DMS79 treated with DMSO at 0.1 percent for 48 hours (cell line): ENCODE data around the gene TENM4.
A peak's percentile ranks its signal among the peaks of the same experiment; 100 is the strongest.

Experiments used
- DNase-seq: peaks from one replicate; lab custom pipeline; 2025; lab: John Stamatoyannopoulos, UW

The TENM4 gene

DNA sequence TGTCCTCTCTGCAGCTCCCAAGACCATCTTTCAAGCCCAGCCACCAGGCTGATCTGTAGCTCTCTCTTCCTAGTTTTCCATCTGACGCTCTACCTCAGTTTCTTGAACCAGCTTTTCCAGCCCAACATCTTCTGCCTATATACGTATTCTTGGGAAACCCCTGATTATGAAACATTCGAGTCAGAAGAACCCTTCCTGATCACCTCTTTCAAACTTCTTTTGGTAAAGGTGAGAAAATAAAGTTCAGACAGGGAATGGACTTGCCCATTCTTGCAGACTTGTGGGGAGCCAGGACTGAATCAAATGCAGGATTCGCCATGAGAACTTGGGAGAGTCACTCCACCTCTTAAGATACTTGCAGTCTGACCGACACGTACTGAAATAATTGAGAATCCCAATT lies 696.6 kb downstream of the TENM4 start:
- no peak for DNase-seq

DNA sequence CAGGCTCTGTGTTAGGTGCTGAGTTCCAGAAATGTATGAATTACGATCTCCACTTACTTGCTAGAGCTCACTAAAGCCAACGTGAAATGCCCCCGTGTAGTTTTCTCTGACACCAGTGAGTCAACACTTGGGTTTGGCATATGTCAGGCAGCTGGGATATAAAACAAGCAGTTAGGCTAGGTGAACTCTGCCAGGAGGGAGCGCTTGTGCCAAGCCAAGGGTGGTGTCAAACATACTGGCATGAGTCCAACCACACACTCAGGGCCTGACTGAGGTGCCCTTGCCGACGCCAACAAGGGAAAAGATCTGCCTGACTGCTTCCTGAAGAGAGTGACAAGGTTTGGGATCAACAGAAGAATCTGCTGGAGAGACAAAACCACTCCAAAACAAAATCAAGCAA lies 698.4 kb downstream of the TENM4 start:
- peak; percentile 100 for DNase-seq

DNA sequence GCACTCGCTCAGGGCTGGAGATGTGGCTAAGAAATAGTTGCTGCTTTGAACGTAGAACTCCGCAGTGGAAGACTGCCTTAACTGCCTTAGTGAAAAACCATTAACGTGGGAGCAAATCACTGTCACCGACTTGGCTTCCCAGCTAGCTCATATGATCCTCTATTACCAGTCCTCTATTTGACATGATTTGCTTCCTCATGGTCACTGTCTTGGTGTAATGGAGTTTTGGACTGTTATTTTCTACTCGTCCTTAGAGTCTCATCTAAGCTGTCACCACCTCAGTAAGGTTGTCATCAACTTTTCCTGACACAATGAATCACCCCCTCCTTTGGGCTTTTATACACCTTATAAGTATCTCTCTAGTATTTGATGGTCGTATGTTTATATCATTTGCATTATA lies 699.1 kb downstream of the TENM4 start:
- DNase-seq = no peak

DNA sequence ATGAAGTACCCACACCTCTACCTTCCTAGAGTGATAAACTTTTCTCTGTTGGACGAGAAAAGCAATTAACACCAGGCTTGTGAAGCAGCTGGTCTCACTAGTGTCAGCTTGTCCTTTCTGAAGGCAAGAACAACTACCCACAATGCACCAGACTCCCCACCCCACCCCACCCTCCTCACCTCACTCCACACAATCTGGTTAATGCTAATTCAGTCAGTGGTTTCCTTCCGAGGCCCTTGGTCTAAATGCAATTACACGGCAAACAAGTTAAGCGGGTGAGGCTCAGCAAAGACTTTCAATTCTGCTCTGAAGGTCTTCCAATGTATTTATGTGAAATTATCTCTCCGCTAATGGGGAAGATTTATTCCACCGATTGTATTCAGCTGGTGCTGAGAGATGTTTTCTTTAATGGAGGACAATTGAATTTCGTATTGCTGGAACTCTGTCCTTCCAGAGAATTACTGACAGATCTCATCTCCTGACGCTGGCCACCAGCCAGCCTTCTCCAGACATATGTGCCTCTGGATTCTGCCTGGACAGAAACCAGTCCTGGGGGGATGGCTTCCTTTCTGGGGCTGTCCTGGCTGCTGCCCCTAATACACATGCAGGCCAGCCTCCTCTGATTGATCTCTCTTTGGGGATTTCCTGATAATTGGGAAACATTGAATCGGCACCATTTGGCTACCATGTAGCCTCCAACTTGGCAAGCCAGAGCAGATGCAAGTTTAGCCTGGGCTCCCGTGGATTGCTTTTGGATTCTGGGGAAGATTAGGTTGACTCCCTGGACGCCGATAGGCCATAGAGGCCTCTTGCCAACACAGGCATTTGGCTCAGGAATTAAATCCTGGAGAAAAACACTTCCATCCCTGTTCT lies 700.4 kb downstream of the TENM4 start:
- no peak for DNase-seq

DNA sequence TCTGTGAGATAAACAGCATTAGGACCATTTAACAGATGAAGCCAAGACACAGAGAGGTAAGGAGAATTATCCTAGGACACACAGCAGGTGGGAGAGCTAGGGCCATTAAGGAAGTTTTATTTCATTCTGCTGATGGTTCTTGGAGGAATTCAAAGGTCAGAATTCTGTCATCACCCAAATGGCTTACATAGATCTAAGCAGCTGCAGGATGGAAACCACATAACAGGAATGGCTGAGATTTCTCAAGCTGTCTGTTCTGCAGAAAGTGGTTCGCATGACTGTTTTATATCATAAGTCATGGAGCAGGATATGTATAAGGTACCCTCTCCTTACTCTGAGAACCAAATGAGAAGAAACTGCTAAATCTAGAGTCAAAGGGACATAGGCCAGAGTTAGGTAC lies 702.9 kb downstream of the TENM4 start:
- no peak for DNase-seq

DNA sequence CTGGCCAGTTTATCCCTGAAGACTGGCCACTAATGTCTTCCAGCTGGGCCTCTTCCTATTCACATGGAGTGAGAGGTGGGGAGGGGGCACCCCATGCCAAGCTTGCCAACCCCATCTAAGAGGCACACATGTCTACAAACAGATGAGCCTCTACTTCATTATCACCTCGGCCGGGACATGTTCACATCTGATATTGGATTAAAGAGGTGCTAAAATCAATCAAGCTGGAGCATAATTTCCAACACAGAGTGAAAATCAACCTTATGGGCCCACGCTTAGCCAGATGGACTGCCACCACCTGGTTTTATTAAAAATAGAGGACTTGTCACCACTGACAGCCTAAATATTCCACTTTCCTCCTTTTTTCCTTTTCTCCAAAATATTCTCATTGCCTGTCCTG lies 703.5 kb downstream of the TENM4 start:
- DNase-seq = no peak

DNA sequence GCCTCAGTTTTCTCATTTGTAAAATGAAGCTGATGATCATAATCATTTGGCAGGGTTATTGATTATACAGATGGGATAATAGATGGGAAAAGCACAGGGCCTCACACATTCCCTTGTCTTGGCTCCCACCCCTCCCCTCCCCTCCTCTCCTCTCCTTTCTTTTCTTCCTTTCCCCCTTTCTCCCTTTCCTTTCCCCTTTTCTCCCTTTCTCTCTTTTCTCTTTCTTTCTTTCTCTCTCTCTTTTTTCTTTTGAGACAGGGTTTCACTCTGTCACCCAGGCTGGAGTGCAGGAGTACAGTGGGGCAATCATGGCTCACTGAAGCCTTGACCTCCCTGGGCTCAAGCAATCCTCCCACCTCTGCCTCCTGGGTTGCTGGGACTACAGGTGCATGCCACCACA lies 705.1 kb downstream of the TENM4 start:
- no peak for DNase-seq

DNA sequence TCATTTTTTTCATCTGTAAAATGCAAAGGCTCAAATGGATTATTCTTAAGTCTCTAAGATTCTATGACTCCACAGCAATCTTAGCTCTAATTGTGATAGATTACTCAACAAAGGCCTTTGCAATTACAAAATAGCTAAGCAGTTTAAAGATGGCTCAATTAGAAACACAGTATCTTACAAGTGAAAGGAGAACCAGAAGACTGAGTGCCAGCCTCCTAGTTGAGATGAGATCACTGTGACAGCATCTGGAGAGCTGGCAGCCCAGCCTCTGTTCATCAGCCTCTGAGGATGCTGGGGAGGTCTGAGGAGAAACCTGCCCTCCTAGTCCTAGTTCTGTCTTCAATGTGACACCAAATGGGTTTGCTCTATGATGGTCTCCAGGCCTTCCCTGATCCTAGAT lies 707.8 kb downstream of the TENM4 start:
- no peak for DNase-seq

DNA sequence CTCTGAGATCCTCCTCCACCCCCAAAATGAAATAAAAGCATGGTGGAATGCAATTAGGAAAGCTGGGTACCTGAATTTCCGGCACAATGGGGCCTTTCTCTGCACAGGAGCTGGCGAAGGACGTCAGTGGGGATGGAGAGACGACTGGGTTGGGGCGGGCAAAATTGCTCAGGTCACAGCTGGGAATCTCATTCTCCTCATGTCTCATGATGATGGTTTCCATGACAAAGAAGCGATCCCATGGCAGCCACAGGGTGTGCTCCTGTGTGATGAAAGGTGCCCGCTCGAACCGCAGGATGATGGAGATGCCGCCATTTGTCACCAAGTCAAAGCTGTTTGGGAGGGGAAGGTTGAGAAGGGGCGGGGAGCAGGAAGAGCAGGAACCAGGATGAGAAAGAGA lies 708.6 kb downstream of the TENM4 start:
- DNase-seq = no peak

DNA sequence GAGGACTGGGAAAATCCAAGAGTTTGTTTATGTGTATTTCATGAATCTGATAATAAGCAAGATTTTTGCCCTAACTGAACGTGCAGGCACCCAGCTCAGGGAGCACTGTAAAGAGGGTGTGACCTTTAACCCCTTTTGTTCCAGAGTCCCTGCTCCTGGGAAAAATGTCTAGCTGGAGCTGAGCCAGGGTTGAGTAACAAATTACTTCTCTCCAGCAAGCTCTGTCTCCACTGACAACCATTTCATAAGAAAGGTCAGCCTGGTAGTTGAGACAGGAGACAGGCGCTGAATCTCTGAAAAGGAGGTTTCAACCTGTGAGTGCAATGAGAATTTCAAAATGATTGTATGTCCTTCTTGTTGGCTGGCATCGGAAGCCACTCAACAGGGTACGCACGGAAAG lies 709.8 kb downstream of the TENM4 start:
- DNase-seq = no peak

DNA sequence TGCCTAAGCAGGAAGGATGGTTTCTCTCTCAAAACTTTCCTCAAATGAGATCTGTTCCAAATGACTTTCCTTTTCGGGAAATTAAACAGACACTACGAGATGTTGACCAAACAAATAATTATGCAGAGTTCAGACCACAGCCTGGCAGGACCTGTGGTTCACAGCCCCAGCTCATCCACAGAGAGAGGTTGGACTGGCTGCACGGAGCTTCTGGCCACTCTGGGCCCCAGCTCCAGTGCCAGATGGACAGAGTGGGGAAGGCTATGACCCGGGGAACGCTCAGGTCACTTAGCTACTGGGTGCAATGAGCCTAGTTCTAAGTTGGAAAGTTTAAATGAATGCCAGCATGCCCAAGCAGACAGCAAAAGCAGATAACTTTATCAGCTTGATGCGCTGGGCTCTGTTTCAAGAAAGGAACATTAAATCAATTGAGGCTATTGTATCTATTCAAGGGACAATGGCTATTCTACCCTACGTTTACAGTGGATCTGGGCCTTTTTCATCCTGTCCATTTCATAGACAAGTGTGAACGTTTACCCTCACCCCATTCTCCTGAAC lies 710.5 kb downstream of the TENM4 start:
- DNase-seq = no peak

DNA sequence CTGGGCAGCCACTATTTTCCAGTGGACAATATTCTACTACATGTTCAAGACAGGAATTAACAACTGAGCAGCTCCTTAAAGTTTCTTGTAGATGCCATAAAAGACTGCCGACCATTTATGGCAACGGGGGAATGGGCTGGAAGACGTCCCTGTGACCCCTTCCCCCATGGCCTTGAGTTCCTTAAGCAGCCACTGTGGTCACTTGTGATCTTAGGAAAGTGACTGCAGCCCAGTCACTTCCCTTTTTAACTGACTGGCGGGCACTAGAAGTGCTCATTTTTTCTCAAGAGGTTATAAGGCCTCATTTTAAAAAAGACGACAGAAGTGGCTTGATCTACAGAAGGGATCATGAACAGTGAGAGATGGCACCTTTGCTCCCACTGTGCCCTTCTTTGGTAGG lies 713.0 kb downstream of the TENM4 start:
- no peak for DNase-seq

DNA sequence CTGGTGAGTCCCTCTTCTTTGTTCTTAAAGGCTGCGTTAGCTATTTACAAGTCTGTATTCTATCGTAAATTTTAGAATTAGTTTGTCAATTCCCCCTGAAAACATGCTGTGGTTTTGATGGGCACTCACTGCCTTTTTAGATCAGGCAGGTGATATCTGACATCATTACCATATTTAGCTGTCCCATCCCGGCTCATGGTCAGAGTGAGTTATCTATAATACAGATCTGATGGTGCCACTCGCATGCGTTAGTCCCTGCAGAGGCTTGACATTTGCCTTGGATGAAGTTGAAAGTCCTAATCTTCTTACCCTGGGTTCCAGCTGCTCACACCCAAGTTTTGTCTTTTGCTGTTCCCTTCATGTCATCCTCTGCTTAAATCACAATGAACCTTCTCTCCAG lies 715.6 kb downstream of the TENM4 start:
- DNase-seq = no peak

DNA sequence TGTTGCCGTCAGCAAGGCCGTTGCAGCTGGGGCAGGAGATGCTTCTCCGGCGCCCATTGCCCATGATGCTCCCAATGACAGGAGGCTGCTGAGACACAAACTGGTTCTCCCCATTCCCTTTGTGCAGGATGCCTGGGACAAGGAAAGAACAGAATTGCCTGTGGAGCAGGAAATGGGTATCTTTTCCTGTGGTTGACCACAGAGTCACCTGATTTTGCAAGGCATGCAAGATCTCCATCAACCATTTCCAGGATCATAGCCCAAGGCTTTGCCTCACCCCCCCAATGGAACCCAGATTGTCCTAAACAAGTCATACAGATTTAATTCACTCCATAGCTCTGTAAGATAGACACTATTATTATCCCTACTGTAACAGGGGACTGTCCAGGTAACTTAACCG lies 718.0 kb downstream of the TENM4 start:
- DNase-seq = no peak

DNA sequence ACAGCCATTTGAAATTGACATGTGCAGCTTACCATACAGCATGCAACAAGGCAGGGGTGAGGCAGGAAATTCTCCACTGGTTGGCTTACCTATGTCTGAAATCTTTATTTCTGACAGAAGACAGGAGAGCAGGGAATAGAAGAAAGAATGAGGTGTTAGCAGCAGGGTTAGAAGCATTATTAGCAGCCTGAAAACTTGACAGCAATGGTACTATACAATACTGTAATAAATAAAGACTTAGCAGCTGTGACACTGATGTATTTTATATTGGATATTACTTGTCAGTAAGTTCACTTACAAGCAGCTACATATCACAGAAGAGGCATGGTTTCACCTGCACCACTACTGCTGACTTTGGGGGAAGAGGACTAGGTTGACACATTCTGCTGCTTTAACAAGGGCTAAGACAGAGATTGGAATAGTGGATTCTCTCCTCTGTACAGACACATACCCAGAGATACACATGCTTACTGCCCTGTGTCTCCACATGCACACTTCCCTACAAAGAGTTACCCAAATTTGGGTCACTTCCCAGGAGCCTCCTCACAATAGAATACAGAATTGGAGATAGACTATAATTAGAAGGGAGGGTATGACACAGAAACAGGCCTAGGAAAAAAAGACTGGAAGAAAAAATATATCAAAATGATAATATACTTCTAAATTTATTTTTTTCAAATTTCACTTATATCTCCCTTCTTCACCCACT lies 720.4 kb downstream of the TENM4 start:
- no peak for DNase-seq

DNA sequence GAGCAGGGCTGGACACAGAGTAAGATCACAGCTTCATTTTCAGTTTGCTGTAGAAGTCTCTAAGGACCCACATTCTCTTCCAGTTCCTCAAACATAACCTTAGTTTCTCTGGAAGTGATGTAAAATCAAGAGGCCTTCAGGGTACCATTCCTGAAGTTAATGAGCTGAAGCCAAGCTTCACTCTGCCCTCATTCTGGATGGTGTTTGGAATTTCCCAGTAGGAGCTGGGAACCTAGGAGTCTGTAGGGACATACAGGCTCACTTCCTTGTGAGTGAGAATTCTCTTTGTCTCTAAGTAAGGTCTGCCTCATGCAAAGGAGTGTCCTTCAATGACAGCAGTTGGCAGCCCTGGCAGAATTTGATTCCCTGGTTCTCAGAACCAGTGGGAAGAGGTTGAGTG lies 723.8 kb downstream of the TENM4 start:
- no peak for DNase-seq

DNA sequence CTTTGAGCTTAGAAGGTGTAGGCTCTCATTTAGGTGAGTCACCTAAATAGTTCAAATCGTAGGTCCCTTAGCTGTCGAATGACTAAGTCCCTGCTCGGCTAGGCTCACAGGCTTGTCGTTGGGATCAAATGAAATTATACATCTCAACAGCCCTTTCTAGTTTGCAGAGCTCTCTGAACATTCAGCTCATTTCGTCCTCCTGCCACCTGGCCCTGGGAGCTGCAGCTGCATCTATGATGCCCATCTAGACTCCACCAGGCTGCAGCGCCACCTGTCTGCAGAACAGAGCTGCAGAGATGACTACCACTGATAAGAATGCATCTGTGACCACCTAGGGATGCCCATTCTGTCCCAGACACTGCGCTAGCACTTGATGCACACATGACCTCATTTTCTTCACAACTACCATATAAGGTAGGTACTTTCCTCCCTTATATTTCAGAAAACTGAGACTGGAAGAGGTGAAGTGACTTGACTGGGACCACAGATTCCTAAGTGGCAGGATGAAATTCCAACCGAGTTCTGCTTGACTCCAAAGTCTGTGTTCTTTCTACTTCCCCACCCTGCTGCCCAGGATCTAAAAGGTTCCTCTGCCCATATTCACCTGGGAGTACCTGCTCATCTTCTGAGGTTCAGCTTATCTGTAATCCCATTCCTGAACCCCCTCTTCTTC lies 725.1 kb downstream of the TENM4 start:
- peak; percentile 35 for DNase-seq

DNA sequence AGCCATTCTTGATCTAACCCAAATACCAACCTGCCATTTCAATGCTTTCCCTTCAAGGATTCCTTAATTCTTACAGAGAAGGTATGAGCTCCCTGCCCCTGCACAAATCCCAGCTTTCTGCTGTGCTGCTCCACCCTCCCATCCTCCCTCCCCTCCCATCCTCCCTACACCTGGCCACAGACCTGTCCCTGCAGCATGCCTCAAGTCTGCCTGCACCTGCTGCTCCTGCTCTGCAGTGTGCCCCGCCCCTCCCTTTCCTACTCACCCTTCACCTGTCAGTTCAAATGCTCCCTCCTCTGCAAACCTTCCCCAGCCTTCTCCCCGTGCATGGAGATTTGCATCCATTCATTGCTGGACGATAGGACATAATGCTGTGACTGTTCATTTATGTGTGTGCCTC lies 726.3 kb downstream of the TENM4 start:
- peak; percentile 62 for DNase-seq

DNA sequence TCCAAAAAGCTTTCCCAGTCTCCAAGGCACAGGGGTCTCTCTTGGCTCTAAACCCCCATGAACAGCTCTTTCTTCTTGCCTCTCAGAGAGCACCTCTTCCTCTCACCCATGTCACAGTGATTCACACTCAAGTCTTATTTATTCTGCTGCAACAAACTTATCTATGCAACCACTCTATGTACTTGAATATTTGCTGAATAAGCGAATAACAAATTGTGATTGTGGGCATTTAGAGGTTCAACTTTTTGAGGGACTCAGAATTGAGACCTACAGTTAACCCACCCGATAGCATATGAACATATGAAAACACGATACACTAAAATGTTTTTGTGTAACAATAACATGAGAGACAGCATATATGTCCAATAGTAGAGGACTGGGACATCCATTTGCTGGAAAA lies 729.1 kb downstream of the TENM4 start:
- no peak for DNase-seq

DNA sequence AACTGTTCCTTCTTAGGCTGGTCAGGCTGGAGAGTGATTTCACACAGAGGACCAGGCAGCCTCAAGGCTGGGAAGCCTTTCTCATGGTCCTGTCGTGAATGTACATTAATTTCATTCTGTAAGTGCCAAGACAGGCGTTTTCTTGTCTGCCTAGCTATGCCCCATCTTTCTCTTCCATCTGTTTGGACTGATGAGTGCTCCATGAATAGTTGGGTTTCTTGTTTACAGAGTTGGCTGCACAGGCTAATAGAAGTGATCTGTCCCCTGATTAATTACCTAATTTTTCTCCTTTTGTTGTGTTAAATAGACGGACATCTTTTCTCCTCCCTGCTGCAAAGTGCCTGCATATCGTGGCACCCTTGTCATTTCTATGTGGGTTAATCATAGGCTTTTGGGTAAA lies 730.4 kb downstream of the TENM4 start:
- no peak for DNase-seq

DNA sequence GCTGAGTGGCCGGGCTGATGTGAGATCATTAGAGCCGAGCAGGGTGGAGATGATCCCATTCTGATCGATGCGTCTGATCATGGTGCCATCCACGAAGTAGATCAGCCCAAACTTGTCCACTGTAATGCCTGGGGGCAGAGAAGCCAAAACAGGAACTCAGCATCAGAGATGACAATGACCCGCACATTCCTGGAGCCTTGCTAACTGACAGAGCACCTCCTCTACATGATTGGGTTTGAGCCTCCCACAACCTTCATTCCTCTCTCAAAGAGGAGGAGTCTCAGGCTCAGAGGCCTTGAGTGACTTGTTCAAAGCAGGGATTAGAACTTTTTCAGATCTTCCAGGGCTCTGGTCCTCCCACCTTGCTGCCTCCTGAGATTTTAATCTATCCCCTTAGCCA lies 732.4 kb downstream of the TENM4 start:
- DNase-seq = no peak

DNA sequence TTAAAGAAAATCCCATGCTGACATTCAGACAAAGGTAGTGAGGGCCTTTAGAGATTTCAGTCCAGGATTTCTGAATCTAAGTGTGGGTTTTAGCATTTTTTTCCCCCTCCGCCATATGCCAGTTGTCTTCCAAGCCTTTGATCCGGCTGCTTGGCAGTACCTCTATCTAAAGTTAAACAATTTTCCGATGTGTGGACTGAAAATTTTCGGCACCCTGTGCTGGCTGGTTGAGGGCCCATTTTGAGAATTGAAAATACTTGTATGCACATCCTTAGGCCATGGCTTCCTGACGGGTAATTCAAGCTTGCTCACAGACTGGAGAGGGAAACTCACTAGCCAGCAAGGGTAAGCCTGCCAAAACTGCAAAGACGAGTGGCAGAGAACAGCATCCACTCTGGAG lies 734.3 kb downstream of the TENM4 start:
- no peak for DNase-seq

DNA sequence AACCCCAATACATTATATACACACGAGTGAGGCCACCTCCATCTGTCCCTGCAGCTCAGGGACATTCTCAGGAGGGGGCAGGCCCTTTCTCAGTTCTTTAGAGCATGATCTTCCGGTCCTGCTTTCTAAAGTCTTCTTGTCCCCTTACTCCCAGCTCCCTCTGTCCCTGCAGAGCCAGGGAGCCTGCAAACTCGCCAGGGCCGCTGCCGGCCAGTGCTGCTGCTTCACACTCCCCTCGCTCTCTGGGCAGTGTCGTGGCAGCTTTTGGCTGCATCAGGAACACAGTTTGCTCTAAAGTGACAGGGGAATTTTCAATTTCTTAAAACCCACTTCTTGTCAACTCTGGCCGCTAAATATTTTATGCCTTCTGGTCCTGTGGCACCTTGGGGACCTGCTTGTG lies 736.0 kb downstream of the TENM4 start:
- DNase-seq = no peak
